MM.1S (cell line): ENCODE results near the gene FYCO1.

ENCODE experiments used
- CTCF ChIP-seq: fragments of 300-600 bp; sonication (generic); IDR thresholded peaks from 2 replicates; pipeline ENCODE4 v1.5.1; 2016; ENCODE audit warnings: antibody characterized with exemption, low read length, mixed read lengths
- EZH2 ChIP-seq: fragments of 300-600 bp; sonication (generic); optimal IDR thresholded peaks from 2 replicates; pipeline ENCODE3; 2017; ENCODE audit warnings: low read depth, mild to moderate bottlenecking, antibody characterized with exemption, low read length, mixed read lengths
- EZH2phosphoT487 ChIP-seq: fragments of 300-600 bp; sonication (generic); IDR thresholded peaks from 2 replicates; pipeline ENCODE4 v1.6.1; 2018; ENCODE audit warnings: antibody characterized with exemption, low read length

GRCh38 chr3:45949432-45949831 is 46.2 kb downstream of the FYCO1 start:
- no peak for TF ChIP-seq CTCF
- TF ChIP-seq EZH2 = no peak
- no peak for TF ChIP-seq EZH2phosphoT487
